OCI-LY7 (cell line): ENCODE data around the gene ZFYVE9. TPM values are rescaled to one million over a fixed set of nuclear protein-coding genes. Genes with fewer than 3 reads are reported as not detected.

Experiments used
- BruUV-seq: library from RNA; stranded (reverse); fragments of 400-500 nt; replicated peaks from 2 replicates; lab custom pipeline; 2021; lab: Mats Ljungman, UMichigan
- CTCF ChIA-PET: fragments of 300-600 bp; sonication (Branson Sonifier 250); formaldehyde crosslinking; loops from one replicate; lab custom pipeline; 2022; ENCODE audit warnings: antibody characterized with exemption; ENCODE audit not compliant: unreplicated experiment; lab: Charles Lee
- POLR2A ChIA-PET: fragments of 300-600 bp; sonication (Branson Sonifier 250); formaldehyde crosslinking; loops from one replicate; lab custom pipeline; 2022; ENCODE audit warnings: antibody characterized with exemption; lab: Charles Lee
- DNase-seq: peaks from one replicate; pipeline ENCODE4 v3.0.0-alpha.2; 2015; ENCODE audit warnings: low spot score
- H2AFZ ChIP-seq: fragments of 200-600 bp; sonication (generic), shearing (Covaris generic); 2 replicates; pipeline ENCODE4 v1.6.1; 2014; ENCODE audit warnings: mild to moderate bottlenecking, antibody characterized with exemption, low read length, moderate library complexity
- H3K27ac ChIP-seq: fragments of 200-600 bp; sonication (generic); 2 replicates; pipeline ENCODE4 v1.5.1; 2014; ENCODE audit warnings: mixed run types, low read depth, mild to moderate bottlenecking, moderate library complexity, low read length, inconsistent platforms; ENCODE audit not compliant: poor library complexity, severe bottlenecking
- H3K36me3 ChIP-seq: fragments of 200-600 bp; sonication (generic); 2 replicates; pipeline ENCODE4 v1.6.1; 2014; ENCODE audit warnings: mild to moderate bottlenecking, antibody characterized with exemption, low read length, moderate library complexity, mixed read lengths; ENCODE audit not compliant: insufficient read depth
- H3K4me1 ChIP-seq: fragments of 200-600 bp; sonication (generic); 2 replicates; pipeline ENCODE4 v1.5.1; 2014; ENCODE audit warnings: mild to moderate bottlenecking, low read length; ENCODE audit not compliant: insufficient read depth, poor library complexity, severe bottlenecking
- H3K4me2 ChIP-seq: fragments of 200-600 bp; sonication (generic); 2 replicates; pipeline ENCODE4 v1.6.1; 2014; ENCODE audit warnings: mild to moderate bottlenecking, low read length
- H3K4me3 ChIP-seq: fragments of 200-600 bp; sonication (generic); 2 replicates; pipeline ENCODE4 v1.5.1; 2014; ENCODE audit warnings: mild to moderate bottlenecking, low read depth, low read length; ENCODE audit not compliant: poor library complexity, severe bottlenecking
- H3K79me2 ChIP-seq: fragments of 200-600 bp; sonication (generic); 2 replicates; pipeline ENCODE4 v1.6.1; 2016; ENCODE audit warnings: low read depth, mild to moderate bottlenecking, low read length, moderate library complexity, mixed read lengths; ENCODE audit not compliant: insufficient read depth
- H3K9me2 ChIP-seq: fragments of 200-600 bp; sonication (generic); 2 replicates; pipeline ENCODE4 v1.6.1; 2016; ENCODE audit warnings: mild to moderate bottlenecking, low read length, mixed read lengths; ENCODE audit not compliant: insufficient read depth
- H3K9me3 ChIP-seq: fragments of 200-600 bp; sonication (generic); 2 replicates; pipeline ENCODE4 v1.6.1; 2014; ENCODE audit warnings: mild to moderate bottlenecking, mixed run types, low read length, mixed read lengths
- H4K20me1 ChIP-seq: fragments of 200-600 bp; sonication (generic); 2 replicates; pipeline ENCODE4 v1.6.1; 2014; ENCODE audit warnings: mild to moderate bottlenecking, antibody characterized with exemption, low read length, moderate library complexity, mixed read lengths; ENCODE audit not compliant: insufficient read depth
- EZH2phosphoT487 ChIP-seq: fragments of 200-600 bp; sonication (generic); IDR thresholded peaks from 2 replicates; pipeline ENCODE4 v1.6.1; 2018; ENCODE audit warnings: low read depth, borderline replicate concordance, mild to moderate bottlenecking, mixed run types, antibody characterized with exemption, low read length, moderate library complexity, mixed read lengths
- intact Hi-C: fragments of 100-400 bp; cut with micrococcal nuclease; formaldehyde crosslinking; loops from one replicate; pipeline ENCODE4 v1.10.0; 2022; ENCODE audit not compliant: unreplicated experiment
- total RNA-seq, 2 experiments: library from RNA; depleted of rRNA in 1 of 2; stranded (reverse); fragments of >200 nt in 1 of 2; shearing (Covaris generic) in 1 of 2; gene quantifications; 2 replicates each; pipeline ENCODE4 v1.2.3, GENCODE V29; 2014 to 2022
- TF ChIP-seq, protein P1 (sequence below): fragments of 200-600 bp; sonication (generic); conservative IDR thresholded peaks from 2 replicates; pipeline ENCODE4 v1.5.1; 2014; ENCODE audit warnings: mild to moderate bottlenecking, antibody characterized with exemption, low read length, moderate library complexity, mixed read lengths

Gene ZFYVE9
- total RNA-seq, 2 experiments from 2014 or later = 3.7 to 5.6 TPM

- intact Hi-C loops = no loop called here
Measured at GRCh38 chr1:52234708-52235107, 92.8 kb downstream of the ZFYVE9 start.

GRCh38 chr1:52235646-52236045, 93.8 kb downstream of the ZFYVE9 start:
- Histone ChIP-seq H3K4me3 (no peak overlapping the region), H3K9me2 (no peaks in the 10 kb centered on the region), H3K4me2 (no peak overlapping the region), H3K79me2 (no peaks in the 10 kb centered on the region), H2AFZ (no peak overlapping the region), H3K9me3 (no peaks in the 10 kb centered on the region), H3K27ac (no peak overlapping the region), H3K4me1 (no peaks in the 10 kb centered on the region), H4K20me1 (no peaks in the 10 kb centered on the region), H3K36me3 (no peaks in the 10 kb centered on the region)
- intact Hi-C loops = no loop called here
- POLR2A ChIA-PET = no interaction called here
- TF ChIP-seq, protein P1, sequence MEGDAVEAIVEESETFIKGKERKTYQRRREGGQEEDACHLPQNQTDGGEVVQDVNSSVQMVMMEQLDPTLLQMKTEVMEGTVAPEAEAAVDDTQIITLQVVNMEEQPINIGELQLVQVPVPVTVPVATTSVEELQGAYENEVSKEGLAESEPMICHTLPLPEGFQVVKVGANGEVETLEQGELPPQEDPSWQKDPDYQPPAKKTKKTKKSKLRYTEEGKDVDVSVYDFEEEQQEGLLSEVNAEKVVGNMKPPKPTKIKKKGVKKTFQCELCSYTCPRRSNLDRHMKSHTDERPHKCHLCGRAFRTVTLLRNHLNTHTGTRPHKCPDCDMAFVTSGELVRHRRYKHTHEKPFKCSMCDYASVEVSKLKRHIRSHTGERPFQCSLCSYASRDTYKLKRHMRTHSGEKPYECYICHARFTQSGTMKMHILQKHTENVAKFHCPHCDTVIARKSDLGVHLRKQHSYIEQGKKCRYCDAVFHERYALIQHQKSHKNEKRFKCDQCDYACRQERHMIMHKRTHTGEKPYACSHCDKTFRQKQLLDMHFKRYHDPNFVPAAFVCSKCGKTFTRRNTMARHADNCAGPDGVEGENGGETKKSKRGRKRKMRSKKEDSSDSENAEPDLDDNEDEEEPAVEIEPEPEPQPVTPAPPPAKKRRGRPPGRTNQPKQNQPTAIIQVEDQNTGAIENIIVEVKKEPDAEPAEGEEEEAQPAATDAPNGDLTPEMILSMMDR = no peak
- no peak for TF ChIP-seq EZH2phosphoT487
- CTCF ChIA-PET = no interaction called here
- DNase-seq = no peak
- BruUV-seq = no TSS peak

More at GRCh38 chr1:52234708-52235107, 92.8 kb downstream of the ZFYVE9 start:
- POLR2A ChIA-PET = interaction anchor here (0.6 kb wide), 1 partner anchor 78 kb away, joined by 3 read pairs; no protein-coding TSS in a partner anchor
- Histone ChIP-seq H3K9me3 (no peaks in the 10 kb centered on the region), H3K4me1 (no peaks in the 10 kb centered on the region), H3K27ac (no peak overlapping the region), H4K20me1 (no peaks in the 10 kb centered on the region), H3K4me3 (no peak overlapping the region), H3K36me3 (no peaks in the 10 kb centered on the region), H3K4me2 (no peak overlapping the region), H3K9me2 (no peaks in the 10 kb centered on the region), H3K79me2 (no peaks in the 10 kb centered on the region), H2AFZ (no peak overlapping the region)
- no TSS peak for BruUV-seq
- CTCF ChIA-PET = no interaction called here
- no peak for TF ChIP-seq EZH2phosphoT487
- no peak for DNase-seq

DNA sequence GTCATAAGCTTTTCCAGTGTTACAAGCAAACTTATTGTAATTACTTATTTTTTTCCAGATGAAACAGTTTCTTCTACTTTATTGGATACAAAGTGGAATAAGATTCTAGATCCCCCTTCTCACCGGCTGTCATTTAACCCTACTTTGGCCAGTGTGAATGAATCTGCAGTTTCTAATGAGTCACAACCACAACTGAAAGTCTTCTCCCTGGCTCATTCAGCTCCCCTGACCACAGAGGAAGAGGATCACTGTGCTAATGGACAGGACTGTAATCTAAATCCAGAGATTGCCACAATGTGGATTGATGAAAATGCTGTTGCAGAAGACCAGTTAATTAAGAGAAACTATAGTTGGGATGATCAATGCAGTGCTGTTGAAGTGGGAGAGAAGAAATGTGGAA, 95.5 kb downstream of the ZFYVE9 start:
- POLR2A ChIA-PET = no interaction called here
- H3K27ac ChIP-seq = no peak overlapping the region
- DNase-seq = no peak
- no peaks in the 10 kb centered on the region for H3K9me2 ChIP-seq
- TF ChIP-seq, protein P1 = no peak
- TF ChIP-seq EZH2phosphoT487 = no peak
- no TSS peak for BruUV-seq
- no peaks in the 10 kb centered on the region for H3K36me3 ChIP-seq
- H3K79me2 ChIP-seq = no peaks in the 10 kb centered on the region
- no peak overlapping the region for H3K4me2 ChIP-seq
- H3K4me1 ChIP-seq = no peaks in the 10 kb centered on the region
- H4K20me1 ChIP-seq = no peaks in the 10 kb centered on the region
- intact Hi-C loops = no loop called here
- no peak overlapping the region for H3K4me3 ChIP-seq
- CTCF ChIA-PET = no interaction called here
- H3K9me3 ChIP-seq = no peaks in the 10 kb centered on the region
- no peak overlapping the region for H2AFZ ChIP-seq
